HG02623 (cell line): ENCODE results near the gene CLCN3.
"Not testable (repeated sequence)": the region's sequence is repeated elsewhere in the genome, so short reads cannot be mapped to it uniquely, and the experiment has no call there.

Experiments used
- ATAC-seq: cut with Tn5 transposase; IDR thresholded peaks from one replicate; pipeline ENCODE4 v1.9.1; 2021; ENCODE audit warnings: moderate library complexity; ENCODE audit not compliant: unreplicated experiment

Gene CLCN3

DNA sequence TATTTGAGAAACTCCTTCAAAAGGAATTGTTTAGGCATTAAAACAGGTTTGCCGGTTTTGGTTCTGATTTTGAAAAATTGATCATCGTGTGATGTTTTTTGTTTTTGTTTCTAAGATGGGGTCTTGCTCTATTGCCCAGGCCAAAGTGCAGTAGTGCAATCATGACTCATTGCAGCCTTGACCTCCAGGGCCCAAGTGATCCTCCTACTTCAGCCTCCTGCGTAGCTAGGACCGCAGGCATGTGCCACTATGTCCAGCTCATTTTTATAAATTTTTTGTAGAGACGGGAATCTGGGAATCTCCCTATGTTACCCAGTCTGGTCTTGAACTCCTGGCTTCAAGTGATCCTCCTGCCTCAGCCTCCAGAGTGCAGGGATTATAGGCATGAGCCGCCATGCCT lies 35.0 kb downstream of the CLCN3 start:
- ATAC-seq, result no peak

DNA sequence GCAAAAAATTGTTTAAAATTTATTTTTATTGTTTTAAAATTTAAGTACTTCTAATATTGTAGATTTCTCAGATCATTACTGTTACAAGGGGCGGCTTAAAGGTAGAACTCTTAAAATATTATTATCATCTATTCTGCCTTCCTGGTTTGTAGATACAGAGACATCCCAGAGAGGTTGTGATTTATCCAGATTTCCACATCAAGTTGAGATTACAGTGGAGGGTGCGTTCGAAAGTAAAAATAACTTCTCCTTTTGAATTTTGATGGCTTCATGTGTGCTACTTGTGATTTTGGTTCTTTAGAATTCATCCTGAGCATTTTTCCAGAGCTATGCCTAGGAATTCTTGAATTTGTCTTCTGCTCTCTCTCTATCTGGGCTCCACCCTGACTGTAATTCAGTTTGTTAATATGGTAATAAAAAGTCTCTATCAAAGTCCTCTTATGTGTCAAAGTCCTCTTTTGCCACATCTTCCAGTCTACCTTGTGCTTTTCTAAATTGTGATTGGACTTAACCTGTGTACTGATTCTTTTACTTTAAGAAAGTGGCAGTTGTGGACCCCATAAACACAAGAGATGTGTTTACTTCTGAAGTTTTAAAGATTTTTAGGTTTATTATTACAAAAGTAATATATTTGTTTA lies 37.2 kb downstream of the CLCN3 start:
- ATAC-seq, result no peak

DNA sequence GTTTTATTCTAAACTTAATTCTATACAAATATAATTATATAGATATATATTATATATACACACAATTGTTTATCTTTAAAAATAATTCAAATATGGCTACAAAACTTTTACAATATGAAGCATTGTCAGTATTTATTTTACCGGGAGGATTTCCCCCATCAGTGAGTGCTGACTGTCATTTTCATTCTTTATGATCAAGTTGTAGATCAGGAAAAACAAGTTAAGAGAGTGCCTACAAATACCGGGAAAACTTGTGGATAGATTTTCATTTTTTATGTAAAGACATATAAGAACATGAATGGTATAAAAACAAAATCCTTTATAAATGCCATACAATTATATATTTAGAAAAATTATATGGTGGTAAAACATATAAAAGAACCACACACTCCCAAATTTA lies 37.8 kb downstream of the CLCN3 start:
- no peak for ATAC-seq

DNA sequence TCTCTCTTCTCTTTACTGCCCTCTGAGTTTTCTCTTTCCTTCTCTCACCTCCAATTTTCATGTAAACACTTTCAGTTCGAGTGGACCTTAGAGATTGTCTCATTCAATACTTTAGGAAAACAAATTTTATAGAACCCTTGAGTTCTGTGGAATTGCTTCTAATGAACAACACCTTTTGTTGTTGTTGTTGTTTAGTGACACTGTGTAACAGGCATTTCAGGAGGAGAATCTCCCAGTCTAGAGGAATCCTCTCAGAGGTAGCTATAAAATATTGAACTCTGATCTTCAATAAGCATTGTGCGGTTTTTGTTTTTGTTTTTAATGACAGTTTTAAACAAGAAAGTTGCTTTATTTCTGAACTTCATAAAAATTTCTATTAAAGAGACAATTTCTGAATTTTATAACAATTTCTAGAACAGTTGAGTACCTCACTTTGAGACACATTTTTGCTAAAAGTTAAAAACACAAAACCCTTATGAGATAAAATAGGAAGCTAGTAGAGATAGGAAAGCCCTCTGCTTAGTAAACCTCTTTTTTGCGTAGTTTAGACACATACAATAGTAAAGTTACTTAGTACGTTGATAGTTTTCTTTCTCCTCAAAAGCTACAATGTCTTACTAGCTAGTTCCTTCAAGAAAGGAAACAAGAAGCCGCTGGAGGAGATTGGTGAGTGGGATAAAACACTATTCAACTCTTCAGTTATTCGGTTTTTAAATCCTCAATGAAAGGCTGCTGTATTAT lies 38.8 kb downstream of the CLCN3 start:
- no peak for ATAC-seq

DNA sequence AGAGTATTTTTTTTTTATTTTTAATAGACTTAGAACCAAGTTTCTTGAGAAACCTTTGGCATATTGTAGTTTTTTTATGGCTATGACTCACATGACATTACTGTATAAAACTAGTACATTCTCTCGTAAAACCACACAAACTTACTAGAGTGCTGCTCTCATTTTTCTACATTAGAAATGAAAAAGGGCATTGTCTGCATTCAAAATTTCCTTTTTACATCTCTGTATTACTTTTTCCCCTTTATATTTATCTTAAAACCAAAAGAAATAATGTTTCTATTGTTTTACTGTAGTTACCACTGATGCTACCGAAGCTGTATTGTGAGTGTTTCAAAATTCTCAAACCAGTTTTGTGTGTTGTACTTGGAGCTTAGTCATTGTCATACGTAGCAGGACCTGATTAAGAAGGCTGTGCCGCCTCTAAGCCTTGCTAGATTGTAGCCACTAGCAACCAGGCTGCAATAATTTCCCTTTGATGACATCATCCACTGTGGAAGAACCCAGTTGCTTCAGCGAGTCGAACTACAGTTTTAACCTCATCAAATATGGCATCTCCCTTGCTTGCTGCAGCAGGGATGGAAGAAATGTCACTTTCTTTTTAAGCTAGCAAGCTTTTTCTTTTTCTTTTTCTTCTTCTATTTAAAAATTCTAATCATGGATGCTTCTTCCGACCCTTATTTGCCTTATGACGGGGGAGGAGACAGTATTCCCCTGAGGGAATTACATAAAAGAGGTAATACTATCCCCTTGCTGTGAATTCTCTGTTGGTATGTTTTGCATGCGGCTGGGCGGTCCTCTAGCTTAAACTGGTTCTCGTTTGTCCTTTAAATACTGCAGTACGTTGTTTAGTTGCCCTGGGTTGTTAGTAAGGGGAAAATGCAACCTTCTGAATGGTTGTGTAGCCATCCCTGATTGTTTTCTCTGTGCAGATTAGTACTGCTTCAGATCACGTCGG lies 39.6 kb downstream of the CLCN3 start:
- ATAC-seq, result peak; percentile 97

DNA sequence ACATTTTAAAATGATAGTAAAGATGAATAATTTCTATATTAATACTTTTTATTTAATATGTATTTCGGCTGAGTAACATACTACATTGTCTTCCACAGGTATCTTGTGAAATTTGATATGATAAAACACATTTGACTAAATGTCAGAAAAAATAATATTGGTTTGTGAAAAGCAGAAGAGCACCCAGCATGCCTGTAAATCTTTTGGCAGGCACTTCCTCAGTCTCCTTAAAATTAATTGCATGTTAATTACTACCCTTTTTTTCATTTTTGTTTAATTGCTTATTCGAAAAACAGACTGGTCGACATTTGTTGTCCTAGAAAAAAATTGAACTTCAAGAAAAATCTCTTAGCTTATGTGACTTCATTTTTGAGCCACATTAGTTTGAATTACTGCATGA lies 40.6 kb downstream of the CLCN3 start:
- no peak for ATAC-seq

DNA sequence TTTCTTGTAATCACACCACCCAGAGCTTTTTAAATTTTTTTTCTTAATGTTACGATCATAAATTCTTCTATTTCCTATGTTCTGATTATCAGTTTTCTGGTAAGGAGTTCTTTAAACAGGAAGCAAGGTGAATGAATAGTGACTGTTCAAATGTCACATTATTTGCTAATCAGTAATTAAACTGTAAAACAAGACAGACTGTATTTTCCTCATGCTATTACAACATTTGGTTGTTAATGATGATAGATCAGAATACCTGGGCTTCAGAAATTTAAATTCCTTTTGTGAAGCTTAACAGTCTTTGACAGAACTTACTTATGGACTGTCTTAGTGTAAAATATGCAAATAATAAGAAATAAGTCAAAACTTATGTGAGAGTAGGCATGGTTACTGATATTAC lies 41.4 kb downstream of the CLCN3 start:
- ATAC-seq, result no peak

DNA sequence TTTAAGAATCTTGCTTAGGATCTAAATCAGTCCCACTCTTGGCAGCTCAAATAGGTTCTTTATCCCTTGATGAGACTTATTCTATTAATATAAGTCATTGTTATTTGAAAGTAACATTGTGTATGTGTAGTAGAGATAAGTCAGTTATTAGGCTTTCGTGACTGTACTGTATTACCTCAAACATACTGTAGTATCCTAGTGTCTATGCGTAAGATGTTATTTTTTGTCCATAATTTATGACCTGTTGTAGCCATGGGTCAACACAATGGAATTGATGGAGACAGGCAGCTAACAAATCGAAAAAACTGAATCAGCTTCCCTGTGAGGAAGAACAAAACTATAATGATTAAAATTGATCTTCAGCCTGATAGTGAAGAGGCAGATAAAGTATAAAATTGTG lies 41.8 kb downstream of the CLCN3 start:
- ATAC-seq, result no peak

DNA sequence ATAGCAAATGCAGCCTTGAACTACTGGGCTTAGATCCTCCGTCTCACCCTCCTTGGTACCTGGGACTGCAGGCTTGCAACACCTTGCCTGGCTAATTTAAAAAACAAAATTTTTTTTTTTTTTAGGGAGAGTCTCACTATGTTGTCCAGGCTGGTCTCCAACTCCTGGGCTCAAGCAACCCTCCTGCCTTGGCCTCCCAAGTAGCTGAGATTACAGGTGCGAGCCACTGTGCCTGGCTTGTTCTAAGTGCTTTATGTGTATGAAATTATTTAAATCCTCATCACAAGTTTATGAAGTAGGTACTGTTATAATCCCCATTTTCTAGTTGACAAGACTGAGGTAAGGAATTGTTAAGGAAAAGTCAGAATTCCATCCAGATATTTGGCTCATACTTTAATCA lies 43.0 kb downstream of the CLCN3 start:
- no peak for ATAC-seq

DNA sequence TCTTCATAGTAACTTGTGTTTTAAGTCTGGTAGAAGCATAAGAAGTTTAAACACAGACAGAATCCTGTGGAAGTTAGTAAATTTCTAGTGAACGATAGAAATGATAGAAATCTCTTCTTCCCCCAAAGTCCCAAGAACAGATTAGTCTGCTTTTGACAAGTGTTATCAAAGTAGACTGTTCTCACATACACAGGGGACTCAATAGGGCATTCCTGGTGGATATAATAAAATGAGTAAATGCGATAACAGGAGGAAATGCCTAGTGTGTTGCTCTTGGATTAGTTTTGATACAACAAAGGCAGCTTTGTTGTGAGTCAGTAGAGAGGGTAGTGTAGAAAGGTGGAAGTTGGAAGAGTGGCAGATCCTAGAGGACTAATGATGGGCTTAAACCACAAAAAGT lies 43.5 kb downstream of the CLCN3 start:
- no peak for ATAC-seq

DNA sequence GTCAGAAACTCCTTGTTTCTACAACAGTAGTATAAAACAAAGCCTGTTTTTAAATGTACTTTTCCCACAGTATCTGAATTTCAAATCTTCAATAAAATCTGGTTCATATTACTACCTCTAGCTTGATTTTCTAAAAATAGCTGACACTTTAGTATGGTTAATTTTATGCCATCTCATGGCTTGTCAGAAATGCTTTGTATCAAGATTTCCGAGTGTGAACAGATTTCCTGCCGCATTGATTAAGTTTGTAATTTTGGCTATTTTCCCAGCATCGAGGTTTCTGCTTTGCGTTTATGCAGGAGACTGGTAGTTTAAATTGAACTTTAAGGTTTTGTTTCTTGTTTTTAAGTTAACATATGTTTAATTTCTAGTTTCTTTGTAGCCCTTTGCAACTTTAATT lies 44.2 kb downstream of the CLCN3 start:
- ATAC-seq, result no peak

DNA sequence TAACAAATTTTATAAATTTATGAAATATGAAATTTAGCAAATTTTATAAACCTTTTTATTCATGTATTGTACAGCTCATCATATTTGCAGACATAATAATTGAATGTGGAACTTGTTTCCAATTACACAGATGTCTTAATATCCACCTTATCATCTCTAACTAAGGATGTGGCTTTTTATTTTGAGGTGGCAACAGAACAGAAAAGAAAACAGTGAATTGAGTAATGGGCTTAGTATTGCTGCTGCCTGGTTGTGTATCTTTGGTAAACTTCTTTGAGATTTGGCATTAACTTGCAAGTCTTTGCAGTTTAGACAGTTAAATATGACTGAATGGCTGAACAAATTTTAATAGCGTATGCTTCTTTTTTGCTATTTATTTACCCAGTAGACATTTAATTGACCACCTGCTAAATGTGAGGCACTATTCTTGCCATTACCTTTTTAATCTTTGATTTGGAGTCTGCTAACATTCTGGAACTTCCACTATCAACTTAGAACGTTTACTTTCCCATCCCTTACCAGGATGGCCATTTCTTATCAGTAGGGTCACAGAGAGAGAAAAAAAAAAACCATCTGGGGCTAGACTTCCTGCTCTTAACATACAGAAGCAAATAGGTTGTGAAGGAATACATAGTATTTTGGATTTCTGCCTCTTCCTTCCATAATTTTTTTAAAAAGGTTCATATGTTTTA lies 44.8 kb downstream of the CLCN3 start:
- ATAC-seq, result no peak

DNA sequence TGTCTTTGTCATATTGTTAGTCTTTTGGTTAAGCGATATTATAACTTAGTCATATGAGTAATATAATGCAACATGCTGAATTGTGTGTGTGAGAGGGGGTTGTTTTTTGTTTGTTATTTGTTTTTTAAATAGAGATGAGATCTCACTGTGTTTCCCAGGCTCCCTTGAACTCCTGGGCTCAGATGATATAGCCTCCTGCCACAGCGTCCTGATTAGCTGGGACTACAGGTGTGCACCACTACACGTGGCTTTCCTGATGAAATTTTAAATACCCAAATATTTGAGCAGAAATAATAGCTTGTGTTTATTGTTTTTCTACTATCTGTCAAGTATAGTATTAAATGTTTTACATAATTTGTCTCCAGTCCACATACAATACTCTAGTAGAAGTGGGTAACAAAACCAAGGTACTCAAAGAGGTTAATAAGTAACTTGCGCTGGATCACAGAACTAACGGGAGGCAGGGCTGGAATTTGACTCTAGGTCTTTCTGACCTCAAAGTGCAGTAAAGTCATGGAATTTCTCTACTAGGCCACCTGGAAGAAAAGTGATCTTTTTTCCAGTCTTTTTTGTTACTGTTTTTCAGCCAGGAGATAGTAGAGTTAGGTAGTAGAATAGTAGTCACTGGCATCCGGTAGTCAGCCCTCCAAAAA lies 47.8 kb downstream of the CLCN3 start:
- ATAC-seq, result no peak

DNA sequence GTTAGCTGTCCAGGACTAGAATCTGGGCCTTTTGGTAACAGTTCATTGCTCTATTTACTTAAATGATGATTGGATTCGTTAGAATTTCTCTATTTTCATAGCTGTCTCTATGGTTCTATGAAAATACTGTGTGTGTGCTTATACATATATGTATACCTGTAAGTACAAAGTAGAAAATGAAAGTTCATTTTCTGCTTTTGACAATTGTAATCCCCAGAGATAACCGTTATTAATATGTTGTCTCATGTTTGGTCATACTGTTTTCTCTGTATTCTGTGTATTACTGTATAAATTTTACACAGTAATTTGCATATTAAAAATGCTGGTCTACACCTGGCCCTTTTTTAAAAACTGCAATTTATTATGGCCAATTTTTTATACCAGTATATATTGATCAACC lies 55.4 kb downstream of the CLCN3 start:
- ATAC-seq, result peak; percentile 64

DNA sequence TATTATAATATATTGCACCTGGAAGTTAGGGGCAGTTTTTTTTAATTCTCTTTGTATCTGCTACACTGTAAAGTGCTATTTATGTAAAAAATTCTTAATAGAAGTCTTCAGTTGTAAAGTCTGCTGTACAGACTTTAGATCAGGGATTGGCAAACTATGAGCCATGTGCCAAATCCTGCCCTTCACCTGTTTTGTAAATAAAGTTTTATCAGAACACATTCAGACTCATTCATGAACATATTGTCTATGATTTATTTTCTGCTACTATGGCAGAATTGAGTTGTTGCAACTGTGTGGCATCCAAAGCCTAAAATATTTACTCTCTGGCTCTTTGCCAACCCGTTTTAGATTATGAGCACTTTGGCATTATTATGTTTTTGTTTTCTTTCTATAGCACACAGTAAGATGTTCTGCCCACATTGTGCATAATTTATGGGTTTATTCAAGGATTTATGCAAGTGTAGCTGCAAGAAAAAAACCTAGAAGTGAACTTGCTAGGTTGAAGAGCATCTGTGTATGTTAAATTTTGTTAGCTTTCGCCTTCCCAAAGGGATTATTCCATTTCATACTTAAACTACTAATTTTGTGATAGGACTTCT lies 56.9 kb downstream of the CLCN3 start:
- no peak for ATAC-seq

DNA sequence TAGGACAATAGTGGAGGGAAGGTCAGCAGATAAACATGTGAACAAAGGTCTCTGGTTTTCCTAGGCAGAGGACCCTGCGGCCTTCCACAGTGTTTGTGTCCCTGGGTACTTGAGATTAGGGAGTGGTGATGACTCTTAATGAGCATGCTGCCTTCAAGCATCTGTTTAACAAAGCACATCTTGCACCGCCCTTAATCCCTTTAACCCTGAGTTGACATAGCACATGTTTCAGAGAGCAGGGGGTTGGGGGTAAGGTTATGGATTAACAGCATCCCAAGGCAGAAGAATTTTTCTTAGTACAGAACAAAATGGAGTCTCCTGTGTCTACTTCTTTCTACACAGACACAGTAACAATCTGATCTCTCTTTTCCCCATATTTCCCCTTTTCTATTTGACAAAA lies 58.1 kb downstream of the CLCN3 start:
- not testable (repeated sequence) for ATAC-seq

DNA sequence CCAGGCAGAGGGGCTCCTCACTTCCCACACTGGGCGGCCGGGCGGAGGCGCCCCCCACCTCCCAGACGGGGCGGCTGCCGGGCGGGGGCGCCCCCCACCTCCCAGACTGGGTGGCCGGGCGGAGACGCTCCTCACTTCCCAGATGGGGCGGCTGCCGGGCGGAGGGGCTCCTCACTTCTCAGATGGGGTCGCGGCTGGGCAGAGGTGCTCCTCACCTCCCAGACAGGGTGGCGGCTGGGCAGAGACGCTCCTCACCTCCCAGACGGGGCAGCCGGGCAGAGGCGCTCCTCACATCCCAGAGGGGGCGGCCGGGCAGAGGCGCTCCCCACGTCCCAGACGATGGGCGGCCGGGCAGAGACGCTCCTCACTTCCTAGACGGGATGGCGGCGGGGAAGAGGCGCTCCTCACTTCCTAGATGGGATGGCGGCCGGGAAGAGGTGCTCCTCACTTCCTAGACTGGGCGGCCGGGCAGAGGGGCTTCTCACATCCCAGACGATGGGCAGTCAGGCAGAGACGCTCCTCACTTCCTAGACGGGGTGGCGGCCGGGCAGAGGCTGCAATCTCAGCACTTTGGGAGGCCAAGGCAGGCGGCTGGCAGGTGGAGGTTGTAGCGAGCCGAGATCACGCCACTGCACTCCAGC lies 58.7 kb downstream of the CLCN3 start:
- not testable (repeated sequence) for ATAC-seq

DNA sequence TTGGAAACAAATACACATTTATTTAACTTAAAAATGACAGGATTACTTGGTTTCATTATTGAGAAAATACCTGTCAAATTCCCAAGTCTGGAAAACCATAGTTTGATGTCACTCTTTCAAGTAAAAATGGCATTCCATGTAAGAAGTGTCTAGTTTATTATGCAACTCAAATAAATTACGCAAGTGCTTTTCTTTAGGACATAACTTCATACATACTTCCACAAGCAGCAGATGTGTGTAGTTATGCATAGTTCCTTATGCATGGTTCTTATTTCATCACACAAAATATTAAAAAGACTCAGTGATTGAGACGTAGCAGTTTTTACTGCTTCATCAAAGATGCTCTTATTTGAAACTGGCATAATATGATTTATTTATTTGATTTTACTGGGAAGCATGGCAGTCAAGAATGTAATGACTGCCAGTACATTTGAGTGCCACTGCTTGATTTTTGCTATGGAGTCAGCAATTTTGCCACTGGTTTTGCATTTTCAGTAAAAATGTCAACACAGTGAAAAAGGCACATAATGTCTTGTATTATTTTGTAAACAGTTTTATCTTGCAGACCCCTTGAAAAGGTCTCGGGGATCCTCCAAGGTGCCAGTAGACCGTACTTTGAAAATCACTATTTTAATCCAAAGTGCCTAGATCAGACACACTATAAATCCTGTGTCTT lies 62.1 kb downstream of the CLCN3 start:
- no peak for ATAC-seq

DNA sequence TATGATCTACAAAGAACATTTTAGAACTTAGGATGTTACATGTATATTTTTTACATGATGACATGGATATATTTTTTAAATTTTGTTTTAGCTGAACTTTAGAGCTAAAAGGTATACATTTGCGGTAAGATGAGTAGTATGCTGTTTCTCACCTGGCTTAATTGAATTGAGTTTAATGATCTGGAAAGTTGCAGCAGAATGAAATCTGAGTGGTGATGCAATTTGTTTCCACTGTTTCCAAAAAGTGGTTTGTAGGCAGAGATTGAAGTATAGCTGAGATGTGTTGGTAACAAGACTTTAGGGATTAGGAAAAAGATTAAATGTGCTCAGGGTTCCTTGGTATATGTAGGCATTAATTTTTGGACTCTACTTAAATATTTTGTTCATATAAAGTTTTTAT lies 69.3 kb downstream of the CLCN3 start:
- no peak for ATAC-seq
